CD4-positive, alpha-beta T cell treated with Interleukin-17A for 1 hour (primary cell): ENCODE results near the gene SVOPL.

ENCODE experiments used
- DNase-seq: peaks from one replicate; pipeline ENCODE4 v3.0.0-alpha.2; 2020

Gene SVOPL

GRCh38 chr7:138602451-138602850, 98.7 kb downstream of the SVOPL start:
- DNase-seq: no peak

DNA sequence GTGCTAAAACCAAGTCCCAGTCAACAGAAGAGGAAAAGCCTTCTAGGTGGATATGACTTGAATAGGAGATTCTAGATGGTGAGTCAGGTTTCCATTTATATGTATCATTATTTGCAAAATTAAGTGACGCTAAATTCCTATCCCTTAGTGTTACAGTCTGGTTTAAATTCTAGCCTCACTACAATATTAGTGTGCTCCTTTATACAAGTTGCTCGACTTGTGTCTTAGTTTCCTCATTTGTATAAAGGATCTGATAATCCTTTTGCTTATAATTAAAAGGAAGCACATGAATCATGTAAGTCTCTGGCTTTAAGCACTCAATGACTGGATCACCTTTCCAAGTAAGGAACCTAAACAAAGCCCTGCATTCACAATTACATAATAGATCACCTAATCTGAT, 105.7 kb downstream of the SVOPL start:
- no peak for DNase-seq

GRCh38 chr7:138590154-138590553, 111.0 kb downstream of the SVOPL start:
- no peak for DNase-seq

- DNase-seq: no peak
Observed at GRCh38 chr7:138588986-138589385, 112.2 kb downstream of the SVOPL start.

DNA sequence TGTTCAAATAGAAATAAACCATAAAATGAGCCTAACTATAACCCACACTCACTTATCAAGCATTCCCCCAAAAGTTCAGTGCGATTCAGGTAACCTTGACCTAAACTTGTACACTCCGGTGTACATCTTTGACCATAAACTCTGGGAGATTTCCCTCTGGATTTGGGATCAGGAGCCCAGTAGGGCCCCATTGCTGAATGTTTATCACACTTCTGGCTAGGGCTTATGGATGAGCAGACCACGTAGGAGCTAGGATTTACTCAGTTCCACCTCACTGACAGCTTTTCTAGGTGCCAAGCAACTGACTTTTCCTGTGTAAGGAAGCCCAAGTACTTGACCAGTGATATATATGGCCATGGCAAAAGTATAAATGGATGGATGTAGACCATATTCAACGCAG, 113.7 kb downstream of the SVOPL start:
- no peak for DNase-seq

GRCh38 chr7:138585283-138585993, 115.7 kb downstream of the SVOPL start:
- no peak for DNase-seq

- DNase-seq: no peak
Observed at GRCh38 chr7:138584696-138585095, 116.5 kb downstream of the SVOPL start.

DNA sequence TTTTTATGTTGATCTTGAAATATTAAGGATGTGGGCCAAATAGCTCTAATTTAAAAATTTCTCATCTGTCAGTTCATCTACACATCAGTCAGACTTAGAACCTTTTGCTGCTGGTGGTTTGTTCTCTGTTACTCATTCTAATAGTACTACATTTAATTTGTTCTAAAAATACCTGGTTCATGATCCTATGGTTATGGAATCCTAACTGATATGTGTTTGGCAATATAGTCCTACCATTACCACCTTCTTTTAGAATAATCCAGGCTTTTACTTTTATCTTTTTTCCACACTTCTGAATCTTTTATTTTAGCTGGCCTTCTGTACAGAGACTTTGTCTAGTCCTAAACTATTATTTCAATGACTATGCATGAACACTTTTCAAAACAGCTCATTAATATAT, 116.9 kb downstream of the SVOPL start:
- DNase-seq: no peak

DNA sequence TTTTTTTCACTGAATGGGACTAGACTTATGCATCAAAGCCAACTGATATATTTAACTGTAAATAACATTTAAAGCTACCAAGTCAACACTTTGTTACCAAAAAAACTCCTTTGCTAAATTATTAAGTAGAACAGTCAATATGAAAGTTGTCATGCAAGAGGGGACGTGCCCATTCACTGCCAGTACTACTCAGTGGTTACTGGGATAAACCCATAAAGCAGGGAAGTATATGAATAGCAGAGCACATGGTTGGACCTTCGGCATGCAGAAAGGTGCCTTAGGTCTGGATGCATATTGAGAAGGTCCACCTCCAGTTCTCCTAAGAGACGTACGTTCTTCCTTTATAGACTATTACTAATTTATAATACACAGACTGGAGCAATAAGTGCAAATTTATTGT, 120.1 kb downstream of the SVOPL start:
- DNase-seq: no peak

- no peak for DNase-seq
Observed at GRCh38 chr7:138579671-138580070, 121.5 kb downstream of the SVOPL start.

DNA sequence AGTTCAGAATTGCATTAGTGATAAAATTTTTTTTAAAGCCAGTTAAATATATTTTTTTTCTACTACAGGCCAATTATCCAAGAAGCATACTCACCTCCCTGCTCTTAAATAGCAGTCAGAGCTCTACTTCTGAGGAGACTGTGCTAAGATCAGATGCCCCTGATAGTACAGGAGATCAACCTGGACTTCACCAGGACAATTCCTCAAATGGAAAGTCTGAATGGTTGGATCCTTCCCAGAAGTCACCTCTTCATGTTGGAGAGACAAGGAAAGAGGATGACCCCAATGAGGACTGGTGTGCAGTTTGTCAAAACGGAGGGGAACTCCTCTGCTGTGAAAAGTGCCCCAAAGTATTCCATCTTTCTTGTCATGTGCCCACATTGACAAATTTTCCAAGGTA, 122.0 kb downstream of the SVOPL start:
- DNase-seq: no peak

DNA sequence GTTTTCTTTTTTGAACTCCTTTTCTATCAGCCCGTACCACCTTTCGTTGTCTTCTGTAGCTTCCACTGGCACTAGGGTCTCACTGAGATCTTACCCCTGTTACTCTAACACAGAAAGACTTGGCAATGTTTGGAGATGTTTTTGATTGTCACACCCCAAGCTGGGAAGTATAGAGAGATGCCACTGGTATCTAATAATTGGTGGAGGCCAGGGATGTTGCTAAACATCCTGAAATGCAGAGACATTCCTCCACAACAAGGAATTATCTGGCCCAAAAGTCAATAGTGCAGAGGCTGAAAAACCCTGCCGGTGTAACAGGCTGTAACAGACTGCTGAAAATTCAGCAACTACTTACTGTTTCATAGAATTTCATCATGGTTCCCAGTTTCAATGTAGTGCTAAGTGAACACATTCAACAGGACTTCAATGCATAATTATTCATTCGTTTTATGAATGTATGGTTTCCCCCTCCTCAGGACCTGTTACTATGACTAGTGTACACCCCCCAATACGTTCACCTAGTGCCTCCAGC, 125.2 kb downstream of the SVOPL start:
- no peak for DNase-seq

DNA sequence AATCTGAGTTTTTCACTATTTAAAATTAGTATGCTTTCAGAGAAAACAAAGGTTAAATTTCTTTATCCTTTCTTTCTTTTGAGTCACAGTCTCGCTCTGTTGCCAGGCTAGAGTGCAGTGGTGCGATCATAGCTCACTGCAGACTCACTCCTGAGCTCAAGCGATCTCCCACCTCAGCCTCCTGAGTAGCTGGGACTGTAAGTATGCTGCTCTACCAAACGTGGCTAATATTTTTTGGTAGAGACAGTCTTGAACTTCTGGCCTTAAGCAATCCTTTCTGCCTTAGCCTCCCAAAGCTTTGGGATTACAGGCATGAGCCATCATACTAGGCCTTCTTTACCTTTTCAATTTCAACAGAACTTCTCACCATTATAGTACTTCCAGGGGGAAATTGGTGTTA, 127.4 kb downstream of the SVOPL start:
- no peak for DNase-seq

DNA sequence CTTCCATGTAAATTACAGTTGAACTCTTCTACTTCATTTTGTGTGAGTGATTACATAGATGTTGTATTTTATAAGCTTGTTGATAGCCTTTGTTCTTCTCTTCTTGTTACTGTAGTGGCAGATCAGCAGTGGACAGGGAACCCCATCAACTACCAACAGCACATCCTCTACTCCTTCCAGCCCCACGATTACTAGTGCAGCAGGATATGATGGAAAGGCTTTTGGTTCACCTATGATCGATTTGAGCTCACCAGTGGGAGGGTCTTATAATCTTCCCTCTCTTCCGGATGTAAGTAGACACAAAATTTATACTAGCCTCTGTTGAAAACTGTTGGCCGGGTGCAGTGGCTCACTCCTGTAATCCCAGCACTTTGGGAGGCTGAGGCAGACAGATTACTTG, 130.4 kb downstream of the SVOPL start:
- no peak for DNase-seq

DNA sequence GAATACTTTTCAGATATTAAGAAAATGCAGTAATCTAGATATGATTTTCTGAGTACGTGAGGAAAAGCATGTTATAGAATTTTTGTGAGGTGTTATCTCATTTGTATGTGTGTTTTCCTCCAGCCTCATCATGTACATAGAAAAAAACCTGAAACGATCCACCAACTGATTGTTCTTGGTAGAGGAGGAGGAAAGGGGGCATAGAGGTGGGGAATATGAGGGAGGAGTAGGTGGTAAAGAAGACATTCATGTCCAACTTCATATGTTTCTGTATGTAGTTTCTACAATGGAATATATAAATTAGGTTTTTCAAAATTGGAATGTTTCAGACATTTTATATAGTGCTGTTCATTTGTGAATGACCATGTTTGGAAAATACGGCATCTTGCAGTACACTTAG, 131.7 kb downstream of the SVOPL start:
- no peak for DNase-seq

DNA sequence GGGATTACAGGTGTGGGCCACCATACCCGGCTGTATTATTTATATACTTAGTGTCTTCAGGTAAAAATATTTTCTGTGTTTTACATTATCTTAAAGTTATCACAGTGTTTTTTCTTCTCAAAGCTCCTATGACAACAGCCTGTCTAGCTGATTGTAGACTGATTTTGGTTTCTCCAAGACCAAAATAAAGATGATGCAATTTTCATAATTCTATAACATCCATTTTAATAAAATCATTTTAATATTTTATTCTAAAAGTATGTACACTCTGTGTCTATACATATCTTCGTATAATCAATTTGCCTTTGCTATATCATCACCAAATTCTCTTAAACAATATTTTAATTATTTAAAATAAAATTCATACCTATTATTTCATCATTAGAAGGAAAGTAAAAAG, 132.5 kb downstream of the SVOPL start:
- DNase-seq: no peak

- no peak for DNase-seq
Observed at GRCh38 chr7:138565451-138566114, 135.6 kb downstream of the SVOPL start.

DNA sequence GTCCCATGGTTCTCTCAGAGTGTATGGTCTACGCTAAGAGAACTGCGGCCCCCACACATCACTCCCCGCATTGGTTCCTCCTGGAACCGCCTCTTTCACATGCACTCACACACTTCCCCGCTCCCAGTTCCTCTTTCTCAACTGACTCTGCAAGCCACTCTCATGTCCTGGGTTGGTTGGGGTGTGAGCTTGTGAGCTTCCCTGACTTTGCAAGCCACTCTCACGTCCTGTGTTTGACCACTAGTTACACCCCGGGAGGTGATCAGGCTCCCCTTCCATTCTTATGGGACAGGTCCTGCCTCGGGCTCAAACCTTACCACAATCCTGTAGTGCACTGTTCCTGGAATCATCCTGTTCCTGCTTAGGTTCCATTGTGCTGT, 136.1 kb downstream of the SVOPL start:
- DNase-seq: no peak

DNA sequence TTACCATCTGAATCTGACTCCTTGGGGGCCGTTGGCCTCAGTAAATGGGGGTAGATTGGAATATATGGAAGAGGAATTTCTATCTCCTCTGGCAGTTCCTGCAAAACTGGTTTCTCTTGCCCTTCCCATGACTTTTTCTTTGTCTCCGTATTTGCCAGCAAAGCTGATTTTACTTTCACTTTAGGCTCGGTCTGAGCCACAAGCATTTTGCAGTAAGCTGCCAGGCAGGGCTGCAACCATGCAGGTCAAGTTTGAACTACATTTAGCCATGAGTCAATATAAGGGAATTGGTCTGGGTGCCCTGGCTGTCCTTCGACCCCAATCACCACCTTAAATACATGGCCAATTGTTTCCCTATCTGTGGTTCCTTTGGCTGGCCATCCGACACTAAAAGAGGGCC, 136.8 kb downstream of the SVOPL start:
- no peak for DNase-seq

- no peak for DNase-seq
Observed at GRCh38 chr7:138563808-138564207, 137.4 kb downstream of the SVOPL start.

GRCh38 chr7:138559448-138559847, 141.7 kb downstream of the SVOPL start:
- DNase-seq: no peak

GRCh38 chr7:138556771-138557484, 144.2 kb downstream of the SVOPL start:
- no peak for DNase-seq

DNA sequence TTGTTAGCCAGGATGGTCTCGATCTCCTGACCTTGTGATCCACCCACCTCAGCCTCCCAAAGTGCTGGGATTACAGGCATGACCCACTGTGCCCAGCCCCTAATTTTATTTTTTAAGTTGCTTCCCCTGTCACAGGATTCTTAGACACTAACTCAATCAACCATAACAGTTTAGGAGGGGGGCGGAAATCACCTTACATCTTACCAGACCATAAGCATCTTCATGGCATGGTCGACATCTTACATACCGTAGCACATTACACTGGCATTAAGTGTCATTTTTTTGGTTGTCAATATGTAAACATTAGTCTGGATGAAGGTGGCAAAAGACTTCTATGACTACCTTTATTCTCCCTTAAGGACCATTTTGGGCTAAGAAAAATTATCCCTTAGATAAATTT, 145.5 kb downstream of the SVOPL start:
- DNase-seq: no peak

DNA sequence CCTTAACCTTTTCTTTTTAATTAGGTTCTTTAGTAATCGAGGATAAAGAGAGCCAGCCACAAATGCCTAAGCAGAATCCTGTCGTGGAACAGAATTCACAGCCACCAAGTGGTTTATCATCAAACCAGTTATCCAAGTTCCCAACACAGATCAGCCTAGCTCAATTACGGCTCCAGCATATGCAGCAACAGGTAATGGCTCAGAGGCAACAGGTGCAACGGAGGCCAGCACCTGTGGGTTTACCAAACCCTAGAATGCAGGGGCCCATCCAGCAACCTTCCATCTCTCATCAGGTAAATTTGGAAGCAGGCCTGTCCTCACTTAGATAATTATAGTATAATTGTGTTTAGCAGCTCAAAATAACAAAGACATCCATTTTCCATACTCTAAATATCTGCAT, 146.5 kb downstream of the SVOPL start:
- DNase-seq: no peak
